Measurements from ENCODE around the gene PROZ.

Gene PROZ

GRCh38 chr13:113140677-113141600, 17.5 kb upstream of the PROZ start:
- DNase-seq (ENCODE audit: low spot score), result no peak

GRCh38 chr13:113141601-113141970, 16.9 kb upstream of the PROZ start:
- no peak for DNase-seq (ENCODE audit: low spot score)

GRCh38 chr13:113142876-113143275, 15.6 kb upstream of the PROZ start:
- DNase-seq (ENCODE audit: low spot score), result no peak

GRCh38 chr13:113143466-113144254, 14.8 kb upstream of the PROZ start:
- DNase-seq (ENCODE audit: low spot score), result no peak

GRCh38 chr13:113144255-113144629, 14.2 kb upstream of the PROZ start:
- no peak for DNase-seq (ENCODE audit: low spot score)

DNA sequence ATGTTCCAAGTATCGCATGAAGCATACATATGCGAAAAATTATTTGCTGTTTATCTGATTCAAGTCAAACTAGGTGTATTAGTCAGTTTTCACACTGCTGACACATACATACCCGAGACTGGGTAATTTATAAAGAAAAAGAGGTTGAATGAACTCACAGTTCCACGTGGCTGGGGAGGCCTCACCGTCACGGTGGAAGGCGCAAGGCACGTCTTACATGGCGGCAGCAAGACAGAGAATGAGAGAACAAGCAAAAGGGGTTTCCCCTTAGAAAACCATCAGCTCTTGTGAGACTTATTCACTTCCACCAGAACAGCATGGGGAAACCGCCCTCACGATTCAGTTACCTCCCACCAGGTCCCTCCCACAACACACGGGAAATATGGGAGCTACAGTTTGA, 13.0 kb upstream of the PROZ start:
- DNase-seq (ENCODE audit: low spot score), result no peak

DNA sequence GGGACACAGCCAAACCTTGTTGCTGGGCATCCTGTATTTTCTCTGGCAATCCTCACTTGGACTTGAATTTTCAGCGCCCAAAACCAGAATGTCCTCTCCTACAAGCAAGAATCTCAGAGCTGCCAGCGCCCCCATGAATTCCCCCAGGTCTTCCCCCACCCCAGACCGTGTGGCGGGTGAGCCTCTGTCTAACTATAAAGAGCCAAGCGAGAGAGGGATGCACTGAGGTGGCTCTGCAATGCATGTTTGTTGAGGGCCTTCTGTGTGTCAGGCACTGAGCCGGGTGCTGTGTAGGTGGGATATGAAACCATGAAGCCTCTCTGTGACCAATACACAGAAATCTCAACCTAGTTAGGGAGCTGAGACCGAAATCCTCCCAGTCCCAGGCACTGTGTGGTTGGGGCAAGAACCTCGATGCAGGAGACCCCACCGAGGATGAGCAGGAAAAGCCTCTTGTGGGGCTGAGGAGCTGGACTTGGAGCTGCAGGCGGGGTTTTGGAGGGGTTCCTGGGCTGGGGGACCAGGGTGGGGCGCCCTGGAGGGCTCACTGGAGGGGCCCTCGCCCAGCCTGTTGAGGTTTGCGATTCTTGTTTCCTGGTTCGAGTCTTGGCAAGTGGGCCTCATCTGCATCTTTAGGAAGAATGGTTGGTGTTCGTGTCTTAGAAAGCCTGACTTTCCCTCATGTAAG, 12.4 kb upstream of the PROZ start:
- DNase-seq (ENCODE audit: low spot score), result no peak

DNA sequence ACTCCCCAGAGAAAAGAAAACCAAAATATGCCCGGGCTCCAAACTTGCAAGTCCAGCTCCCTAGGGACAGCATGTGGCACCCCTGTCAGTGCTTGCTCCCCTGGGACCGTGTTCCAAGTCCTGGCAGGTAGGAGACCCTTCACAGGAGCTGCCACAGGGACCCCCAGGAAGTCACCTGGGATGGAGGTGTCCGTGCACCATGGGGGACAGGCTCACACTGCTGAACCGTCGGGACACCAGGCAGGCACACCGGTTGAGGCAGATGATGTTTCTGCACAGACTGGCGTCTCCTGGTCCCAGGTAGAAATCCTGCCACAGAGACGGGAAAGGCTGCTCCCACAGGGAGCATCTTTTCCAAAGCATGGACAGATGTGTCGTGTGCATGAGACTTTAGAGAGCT, 11.7 kb upstream of the PROZ start:
- DNase-seq (ENCODE audit: low spot score), result no peak

- DNase-seq (ENCODE audit: low spot score), result no peak
These were observed 11.2 kb upstream of the PROZ start for GRCh38 chr13:113147206-113147605.

DNA sequence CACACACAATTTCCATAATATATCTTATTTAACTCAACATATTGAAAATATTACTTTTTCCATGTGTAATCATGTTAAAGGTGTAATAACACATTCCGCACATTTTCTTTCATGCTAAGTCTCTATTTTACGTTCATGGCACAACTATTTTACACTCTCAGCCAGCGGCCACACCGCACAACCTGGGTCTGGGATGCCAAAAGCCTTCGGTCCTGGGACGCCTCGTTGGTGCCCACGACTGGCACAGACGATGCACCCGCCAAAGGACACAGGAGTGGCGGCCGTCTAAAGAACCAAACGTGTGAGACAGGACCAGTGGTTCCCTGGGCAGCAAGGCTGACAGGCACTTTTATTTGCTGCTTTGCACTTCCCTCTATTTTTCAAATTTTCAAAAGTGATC, 10.0 kb upstream of the PROZ start:
- DNase-seq (ENCODE audit: low spot score), result no peak

DNA sequence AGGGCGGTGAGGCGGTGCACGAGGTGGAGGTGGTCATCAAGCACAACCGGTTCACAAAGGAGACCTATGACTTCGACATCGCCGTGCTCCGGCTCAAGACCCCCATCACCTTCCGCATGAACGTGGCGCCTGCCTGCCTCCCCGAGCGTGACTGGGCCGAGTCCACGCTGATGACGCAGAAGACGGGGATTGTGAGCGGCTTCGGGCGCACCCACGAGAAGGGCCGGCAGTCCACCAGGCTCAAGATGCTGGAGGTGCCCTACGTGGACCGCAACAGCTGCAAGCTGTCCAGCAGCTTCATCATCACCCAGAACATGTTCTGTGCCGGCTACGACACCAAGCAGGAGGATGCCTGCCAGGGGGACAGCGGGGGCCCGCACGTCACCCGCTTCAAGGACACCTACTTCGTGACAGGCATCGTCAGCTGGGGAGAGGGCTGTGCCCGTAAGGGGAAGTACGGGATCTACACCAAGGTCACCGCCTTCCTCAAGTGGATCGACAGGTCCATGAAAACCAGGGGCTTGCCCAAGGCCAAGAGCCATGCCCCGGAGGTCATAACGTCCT, 9.4 kb upstream of the PROZ start:
- DNase-seq (ENCODE audit: low spot score), result no peak

- no peak for DNase-seq (ENCODE audit: low spot score)
These were observed 8.5 kb upstream of the PROZ start for GRCh38 chr13:113149711-113150549.

- no peak for DNase-seq (ENCODE audit: low spot score)
These were observed 7.7 kb upstream of the PROZ start for GRCh38 chr13:113150550-113151365.

GRCh38 chr13:113151745-113152690, 6.4 kb upstream of the PROZ start:
- DNase-seq (ENCODE audit: low spot score), result peak; percentile 57

DNA sequence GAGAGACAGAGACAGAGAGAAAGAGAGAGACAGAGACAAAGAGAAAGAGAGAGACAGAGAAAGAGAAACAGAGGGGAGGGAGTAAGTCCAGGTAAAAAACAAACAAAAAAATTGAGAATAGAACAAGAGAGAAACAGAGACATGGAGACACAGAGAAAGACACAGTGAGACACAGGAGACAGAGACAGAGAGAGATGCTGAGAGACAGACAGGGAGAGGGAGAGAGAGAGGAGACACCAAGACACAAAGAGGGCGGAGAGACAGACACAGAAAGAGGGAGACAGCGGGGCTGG, 5.8 kb upstream of the PROZ start:
- no peak for DNase-seq (ENCODE audit: low spot score)

GRCh38 chr13:113152984-113153809, 5.3 kb upstream of the PROZ start:
- no peak for DNase-seq (ENCODE audit: low spot score)

GRCh38 chr13:113153810-113154748, 4.4 kb upstream of the PROZ start:
- DNase-seq (ENCODE audit: low spot score), result peak; percentile 92

GRCh38 chr13:113155201-113155600, 3.2 kb upstream of the PROZ start:
- no peak for DNase-seq (ENCODE audit: low spot score)
